Measurements from ENCODE around the gene IL15RA. TPM values are rescaled to one million over a fixed set of nuclear protein-coding genes. Genes with fewer than 3 reads are reported as not detected.

IL15RA gene
- total RNA-seq, 4 donors from 2014 or later, result 7.1 to 15.6 (median 11.0) TPM

DNA sequence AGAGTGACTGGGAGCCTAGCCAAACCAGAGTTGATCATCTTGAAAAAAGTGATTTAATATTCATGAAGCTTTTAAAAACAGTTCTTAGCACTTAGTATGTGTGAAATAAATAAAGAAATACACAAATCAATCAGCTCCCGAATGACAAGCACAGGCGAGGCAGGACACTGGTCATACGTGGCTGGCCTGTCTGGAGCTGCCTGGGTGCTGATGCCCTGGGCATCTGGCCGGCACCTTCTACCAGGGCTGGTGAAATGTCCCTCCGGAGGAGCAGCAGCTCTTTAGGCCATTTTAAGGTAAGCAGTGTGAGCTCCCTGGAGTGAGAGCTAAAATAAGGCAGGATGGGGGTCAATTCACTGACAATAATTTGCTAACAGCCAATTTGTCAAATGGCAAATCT is 23.7 kb downstream of the IL15RA start:
- Histone ChIP-seq H3K4me3 (no peak overlapping the region), H3K27me3 (no peaks in the 10 kb centered on the region), H3K36me3 (peaks cover 0 to 41% (median 4%) of the 10 kb centered on the region in 3 donors), H3K27ac (no peak overlapping the region), H3K9me3 (no peaks in the 10 kb centered on the region), H3K4me1 (peaks cover 0 to 30% (median 15%) of the 10 kb centered on the region in 3 donors)
- intact Hi-C loops (cut with DNase I), result no loop called here
- WGBS, 2 donors, result 60 to 70% methylated on average over 5 of the region's 5 CpGs
- no peak for DNase-seq
- no peak for TF ChIP-seq POLR2A (IDR thresholded peaks at IDR 0.05)
- TF ChIP-seq, protein P1, sequence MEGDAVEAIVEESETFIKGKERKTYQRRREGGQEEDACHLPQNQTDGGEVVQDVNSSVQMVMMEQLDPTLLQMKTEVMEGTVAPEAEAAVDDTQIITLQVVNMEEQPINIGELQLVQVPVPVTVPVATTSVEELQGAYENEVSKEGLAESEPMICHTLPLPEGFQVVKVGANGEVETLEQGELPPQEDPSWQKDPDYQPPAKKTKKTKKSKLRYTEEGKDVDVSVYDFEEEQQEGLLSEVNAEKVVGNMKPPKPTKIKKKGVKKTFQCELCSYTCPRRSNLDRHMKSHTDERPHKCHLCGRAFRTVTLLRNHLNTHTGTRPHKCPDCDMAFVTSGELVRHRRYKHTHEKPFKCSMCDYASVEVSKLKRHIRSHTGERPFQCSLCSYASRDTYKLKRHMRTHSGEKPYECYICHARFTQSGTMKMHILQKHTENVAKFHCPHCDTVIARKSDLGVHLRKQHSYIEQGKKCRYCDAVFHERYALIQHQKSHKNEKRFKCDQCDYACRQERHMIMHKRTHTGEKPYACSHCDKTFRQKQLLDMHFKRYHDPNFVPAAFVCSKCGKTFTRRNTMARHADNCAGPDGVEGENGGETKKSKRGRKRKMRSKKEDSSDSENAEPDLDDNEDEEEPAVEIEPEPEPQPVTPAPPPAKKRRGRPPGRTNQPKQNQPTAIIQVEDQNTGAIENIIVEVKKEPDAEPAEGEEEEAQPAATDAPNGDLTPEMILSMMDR (IDR thresholded peaks at IDR 0.05), result no peak

DNA sequence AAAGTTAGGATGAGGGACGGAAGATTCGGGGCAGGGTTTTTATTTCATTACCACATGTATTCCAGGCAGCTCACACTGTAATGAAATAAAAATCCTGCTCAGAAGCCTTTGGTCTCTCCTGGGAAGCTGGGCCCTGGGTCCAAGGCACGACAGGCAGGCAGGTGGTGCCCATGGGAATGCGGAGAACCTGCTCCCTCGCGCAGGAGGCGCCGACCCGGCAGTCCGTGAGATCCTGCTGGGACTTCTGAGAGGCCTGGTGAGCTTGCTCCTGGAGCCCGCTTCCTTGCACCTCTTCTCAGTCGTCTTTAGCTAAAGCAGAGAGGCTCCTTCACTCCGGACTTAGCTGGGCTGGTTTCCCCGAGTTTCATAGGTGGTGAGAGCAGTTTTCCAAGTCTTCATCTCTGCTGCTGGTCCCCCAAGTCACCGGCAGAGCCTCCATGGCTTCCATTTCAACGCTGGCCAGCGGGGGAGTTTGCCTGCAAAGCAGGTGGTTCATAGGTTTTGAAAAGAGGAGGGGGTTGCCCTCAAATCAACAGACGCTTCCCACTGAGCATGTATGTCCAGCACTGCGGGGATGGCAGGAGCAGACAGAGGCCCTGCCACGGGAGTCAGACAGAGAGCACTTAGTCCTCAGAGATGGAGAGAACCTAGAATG is 24.5 kb downstream of the IL15RA start:
- WGBS, 2 donors, result 94 to 98% methylated on average over 12 to 13 of the region's 20 CpGs
- TF ChIP-seq, protein P1 (IDR thresholded peaks at IDR 0.05), result no peak
- no peak for TF ChIP-seq POLR2A (IDR thresholded peaks at IDR 0.05)

DNA sequence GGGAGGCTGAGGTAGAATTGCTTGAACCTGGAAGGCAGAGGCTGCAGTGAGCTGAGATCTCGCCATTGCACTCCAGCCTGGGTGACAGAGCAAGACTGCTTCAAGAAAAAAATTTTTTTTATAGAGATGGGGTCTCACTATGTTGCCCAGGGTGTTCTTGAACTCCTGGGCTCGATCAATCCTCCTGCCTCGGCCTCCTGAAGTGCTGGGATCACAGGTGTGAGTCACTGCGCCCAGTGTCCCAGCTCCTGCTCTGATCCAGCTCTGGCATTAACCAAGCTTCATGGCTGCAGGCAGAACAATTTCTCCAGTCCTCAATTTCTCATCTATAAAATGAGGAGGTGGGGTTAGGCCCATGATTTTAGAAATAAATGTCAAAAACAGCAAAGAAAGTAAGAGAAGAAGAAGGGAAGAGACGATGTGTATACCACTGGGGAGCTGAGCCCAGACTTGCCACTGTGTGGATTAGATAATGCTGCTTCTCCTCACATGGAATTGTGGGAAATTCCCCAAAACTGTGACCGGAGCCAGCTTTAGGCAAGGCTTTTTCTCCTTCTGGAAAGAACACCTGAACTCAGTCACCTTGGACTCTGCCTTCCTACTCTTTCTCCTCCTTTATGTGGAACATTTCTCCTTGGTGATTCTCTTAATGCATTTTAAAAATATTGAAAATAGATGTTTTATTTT is 25.5 kb downstream of the IL15RA start:
- WGBS, 2 donors, result 61 to 65% methylated on average over 6 of the region's 6 CpGs
- no peaks in the 10 kb centered on the region for H3K9me3 ChIP-seq
- DNase-seq, result no peak
- H3K4me3 ChIP-seq, result no peak overlapping the region
- H3K36me3 ChIP-seq, result peaks cover 0 to 37% (median 4%) of the 10 kb centered on the region in 3 donors
- peaks cover 0 to 32% (median 18%) of the 10 kb centered on the region in 3 donors for H3K4me1 ChIP-seq
- intact Hi-C loops (cut with DNase I), result no loop called here
- H3K27me3 ChIP-seq, result no peaks in the 10 kb centered on the region
- TF ChIP-seq, protein P1 (IDR thresholded peaks at IDR 0.05), result no peak
- TF ChIP-seq POLR2A (IDR thresholded peaks at IDR 0.05), result no peak
- peak overlapping the region in 3 of 4 donors; percentile 60 to 76 (median 68) for H3K27ac ChIP-seq

More for the DNA sequence above, 24.5 kb downstream of the IL15RA start:
- Histone ChIP-seq H3K4me1 (peaks cover 0 to 30% (median 15%) of the 10 kb centered on the region in 3 donors), H3K27me3 (no peaks in the 10 kb centered on the region), H3K4me3 (no peak overlapping the region), H3K9me3 (no peaks in the 10 kb centered on the region), H3K36me3 (peaks cover 0 to 37% (median 4%) of the 10 kb centered on the region in 3 donors), H3K27ac (no peak overlapping the region)
- intact Hi-C loops (cut with DNase I), result no loop called here
- DNase-seq, result no peak

DNA sequence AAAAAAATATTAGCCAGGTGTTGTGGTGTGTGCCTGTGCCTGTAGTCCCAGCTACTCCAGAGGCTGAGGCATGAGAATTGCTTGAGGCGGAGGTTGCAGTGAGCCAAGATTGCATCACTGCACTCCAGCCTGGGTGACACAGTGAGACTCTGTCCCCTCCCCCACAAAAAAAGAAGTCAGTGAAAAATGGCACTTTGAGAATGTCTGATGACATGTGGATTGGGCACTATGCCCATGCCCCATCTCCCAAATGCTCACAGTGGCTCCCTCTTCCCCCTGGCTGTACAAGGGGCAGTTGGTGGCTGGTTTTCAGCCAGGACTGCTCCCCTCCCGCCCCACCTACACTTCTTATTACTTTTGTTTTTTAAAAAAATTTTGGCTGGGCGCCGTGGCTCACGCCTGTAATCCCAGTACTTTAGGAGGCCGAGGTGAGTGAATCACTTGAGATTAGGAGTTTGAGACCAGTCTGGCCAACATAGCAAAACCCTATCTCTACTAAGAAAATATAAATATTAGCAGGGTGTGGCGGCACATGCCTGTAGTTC is 26.1 kb downstream of the IL15RA start:
- 46 to 67% methylated on average over 6 to 7 of the region's 7 CpGs for WGBS, 2 donors
- TF ChIP-seq, protein P1 (IDR thresholded peaks at IDR 0.05), result no peak
- no peak for TF ChIP-seq POLR2A (IDR thresholded peaks at IDR 0.05)
- DNase-seq, result no peak

More for the DNA sequence above, 26.1 kb downstream of the IL15RA start:
- peak overlapping the region in 3 of 4 donors; percentile 60 to 76 (median 68) for H3K27ac ChIP-seq
- H3K4me3 ChIP-seq, result no peak overlapping the region
- H3K9me3 ChIP-seq, result no peaks in the 10 kb centered on the region
- no peaks in the 10 kb centered on the region for H3K27me3 ChIP-seq
- intact Hi-C loops (cut with DNase I), result no loop called here
- H3K4me1 ChIP-seq, result peaks cover 6 to 38% (median 25%) of the 10 kb centered on the region in 3 donors
- H3K36me3 ChIP-seq, result peaks cover 0 to 32% (median 4%) of the 10 kb centered on the region in 3 donors

All from esophagus squamous epithelium (tissue), 5 donors.